Hematopoietic multipotent progenitor cell treated with erythropoietin and hydrocortisone succinate and interleukin-3 and kit ligand, for 15 days (in vitro differentiated cells): ENCODE measurements around the gene MARCHF10.
"Not testable (repeated sequence)": the region's sequence is repeated elsewhere in the genome, so short reads cannot be mapped to it uniquely, and the experiment has no call there.

Source experiments
- DNase-seq: peaks from one replicate; pipeline ENCODE4 v3.0.0-alpha.2; 2015; ENCODE audit warnings: low spot score

Gene MARCHF10

DNA sequence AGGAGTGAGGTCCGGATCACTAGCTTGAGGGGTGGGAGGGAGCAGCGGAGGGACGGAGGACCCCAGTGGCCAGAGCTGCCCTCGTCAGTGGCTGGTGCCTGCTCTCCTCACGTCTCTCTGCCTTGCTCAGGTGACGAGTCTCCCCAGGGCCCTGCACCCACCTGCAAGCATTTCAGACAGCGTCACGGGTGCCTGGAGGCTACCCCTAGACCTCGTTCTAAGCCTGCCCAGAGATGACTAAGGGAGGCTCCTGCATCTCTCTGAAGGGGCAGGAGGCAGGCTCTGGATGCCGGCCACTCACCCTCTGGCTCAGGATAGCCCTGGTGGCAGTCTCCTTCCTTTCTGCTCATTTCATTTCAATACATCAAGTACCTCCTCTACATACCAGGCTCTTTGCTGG, 111.9 kb downstream of the MARCHF10 start:
- DNase-seq: no peak

DNA sequence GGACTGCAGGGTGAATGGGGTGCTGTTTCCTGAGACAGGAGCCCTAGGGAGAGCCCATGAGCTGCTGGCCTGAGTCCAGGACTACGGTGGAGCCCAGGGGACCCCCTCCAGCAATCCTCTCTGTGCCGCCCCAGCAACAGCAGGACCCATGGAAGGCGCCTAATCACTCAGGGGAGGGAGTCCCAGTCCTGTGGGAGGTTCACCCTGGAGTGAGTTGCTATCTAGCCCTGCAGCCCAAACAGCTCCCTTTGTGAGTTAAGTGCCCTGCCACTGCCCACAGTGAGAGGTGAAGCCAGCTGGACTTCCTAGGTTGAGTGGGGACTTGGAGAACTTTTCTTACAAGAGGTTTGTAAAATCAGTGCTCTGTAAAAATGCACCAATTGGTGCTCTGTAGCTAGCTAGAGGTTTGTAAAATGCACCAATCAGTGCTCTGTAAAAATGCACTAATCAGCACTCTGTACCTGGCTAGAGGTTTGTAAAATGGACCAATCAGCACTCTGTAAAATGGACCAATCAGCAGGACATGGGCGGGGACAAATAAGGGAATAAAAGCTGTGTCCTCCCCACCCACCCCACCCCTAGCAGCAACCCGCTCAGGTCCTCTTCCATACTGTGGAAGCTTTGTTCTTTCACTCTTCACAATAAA, 112.9 kb downstream of the MARCHF10 start:
- peak; percentile 34 for DNase-seq

DNA sequence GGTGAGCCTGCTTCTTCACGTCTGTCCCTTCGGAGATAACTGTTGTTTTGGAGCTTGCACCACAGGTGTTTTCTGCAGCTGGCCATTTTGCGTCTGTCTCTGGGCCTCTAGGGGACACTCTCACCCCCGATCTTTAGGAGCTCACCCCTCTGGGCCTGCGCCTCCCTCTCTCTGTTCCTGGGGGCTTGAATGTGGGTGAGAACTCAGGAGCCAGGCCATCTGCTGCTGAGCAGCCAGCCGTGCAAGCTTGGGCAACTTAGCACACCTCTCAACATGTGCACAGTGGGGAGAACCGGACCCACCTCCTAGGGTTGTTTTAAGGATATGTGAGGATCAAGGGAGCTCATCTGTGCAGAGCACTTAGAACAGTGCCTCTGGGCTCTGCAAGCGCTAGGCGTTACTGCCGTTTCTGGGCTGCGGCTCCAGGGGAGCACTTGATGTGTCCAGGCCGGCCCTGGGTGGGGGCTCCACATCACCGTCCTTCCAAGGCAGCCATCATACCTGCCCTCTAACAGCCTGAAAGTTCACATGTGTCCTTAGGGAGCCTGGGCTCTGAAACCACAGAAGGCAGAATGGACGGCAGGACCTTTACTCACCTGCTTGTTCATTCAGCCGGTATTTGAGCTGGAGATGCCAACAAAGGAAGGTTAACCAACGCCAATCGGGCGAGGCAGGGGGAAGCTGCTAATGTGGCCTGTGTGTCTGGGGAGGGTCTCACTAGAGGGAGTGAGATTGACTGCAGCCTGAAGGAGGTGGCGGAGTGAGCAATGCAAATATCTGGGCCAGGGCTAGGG, 114.3 kb downstream of the MARCHF10 start:
- peak; percentile 44 for DNase-seq

DNA sequence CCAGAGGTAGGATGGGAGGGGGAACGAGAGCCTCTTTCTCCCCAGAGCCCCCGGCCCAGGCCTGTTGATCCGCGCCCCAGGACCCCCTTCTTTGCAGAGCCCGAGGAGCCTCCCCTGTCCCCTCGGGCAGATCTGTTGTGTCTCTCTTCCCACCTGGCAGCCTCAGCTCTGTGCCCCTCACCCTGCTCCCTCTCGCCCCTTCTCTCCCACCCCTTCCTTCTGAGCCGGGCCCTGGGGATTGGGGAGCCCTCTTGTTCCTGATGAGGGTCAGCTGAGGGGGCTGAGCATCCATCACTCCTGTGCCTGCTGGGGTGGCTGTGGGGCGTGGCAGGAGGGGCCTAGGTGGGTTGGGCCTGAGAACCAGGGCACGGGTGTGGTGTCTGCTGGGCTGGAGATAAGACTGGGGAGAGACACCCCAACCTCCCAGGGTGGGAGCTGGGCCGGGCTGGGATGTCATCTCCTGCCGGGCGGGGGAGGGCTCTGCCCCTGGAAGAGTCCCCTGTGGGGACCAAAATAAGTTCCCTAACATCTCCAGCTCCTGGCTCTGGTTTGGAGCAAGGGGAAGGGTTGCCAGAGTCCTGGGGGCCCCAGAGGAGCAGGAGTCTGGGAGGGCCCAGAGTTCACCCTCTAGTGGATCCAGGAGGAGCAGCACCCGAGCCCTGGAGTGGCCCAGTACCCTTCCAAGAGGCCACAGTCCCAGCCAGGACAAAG, 115.2 kb downstream of the MARCHF10 start:
- DNase-seq: peak; percentile 95

DNA sequence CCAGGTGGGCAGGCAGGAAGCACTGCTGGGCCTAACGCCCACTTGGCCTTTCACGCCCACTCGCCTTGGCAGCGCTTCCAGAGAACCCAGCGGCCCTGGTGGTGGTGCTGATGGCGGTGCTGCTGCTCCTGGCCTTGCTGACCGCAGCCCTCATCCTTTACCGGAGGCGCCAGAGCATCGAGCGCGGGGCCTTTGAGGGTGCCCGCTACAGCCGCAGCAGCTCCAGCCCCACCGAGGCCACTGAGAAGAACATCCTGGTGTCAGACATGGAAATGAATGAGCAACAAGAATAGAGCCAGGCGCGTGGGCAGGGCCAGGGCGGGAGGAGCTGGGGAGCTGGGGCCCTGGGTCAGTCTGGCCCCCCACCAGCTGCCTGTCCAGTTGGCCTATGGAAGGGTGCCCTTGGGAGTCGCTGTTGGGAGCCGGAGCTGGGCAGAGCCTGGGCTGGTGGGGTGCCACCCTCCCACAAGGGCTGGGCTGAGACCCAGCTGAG, 115.9 kb downstream of the MARCHF10 start:
- peak; percentile 44 for DNase-seq

DNA sequence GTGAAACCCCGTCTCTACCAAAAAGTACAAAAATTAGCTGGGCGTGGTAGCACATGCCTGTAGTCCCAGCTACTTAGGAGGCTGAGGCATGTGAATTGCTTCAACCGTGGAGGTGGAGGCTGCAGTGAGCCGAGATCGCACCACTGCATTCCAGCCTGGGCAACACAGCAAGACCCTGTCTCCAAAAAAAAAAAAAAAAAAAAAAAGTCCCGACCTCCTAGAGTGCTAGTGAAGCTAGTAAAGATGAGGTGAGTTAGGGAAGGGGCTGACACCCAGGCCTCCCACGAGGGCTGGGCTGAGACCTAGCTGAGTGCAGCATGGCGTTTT, 116.6 kb downstream of the MARCHF10 start:
- DNase-seq: not testable (repeated sequence)

DNA sequence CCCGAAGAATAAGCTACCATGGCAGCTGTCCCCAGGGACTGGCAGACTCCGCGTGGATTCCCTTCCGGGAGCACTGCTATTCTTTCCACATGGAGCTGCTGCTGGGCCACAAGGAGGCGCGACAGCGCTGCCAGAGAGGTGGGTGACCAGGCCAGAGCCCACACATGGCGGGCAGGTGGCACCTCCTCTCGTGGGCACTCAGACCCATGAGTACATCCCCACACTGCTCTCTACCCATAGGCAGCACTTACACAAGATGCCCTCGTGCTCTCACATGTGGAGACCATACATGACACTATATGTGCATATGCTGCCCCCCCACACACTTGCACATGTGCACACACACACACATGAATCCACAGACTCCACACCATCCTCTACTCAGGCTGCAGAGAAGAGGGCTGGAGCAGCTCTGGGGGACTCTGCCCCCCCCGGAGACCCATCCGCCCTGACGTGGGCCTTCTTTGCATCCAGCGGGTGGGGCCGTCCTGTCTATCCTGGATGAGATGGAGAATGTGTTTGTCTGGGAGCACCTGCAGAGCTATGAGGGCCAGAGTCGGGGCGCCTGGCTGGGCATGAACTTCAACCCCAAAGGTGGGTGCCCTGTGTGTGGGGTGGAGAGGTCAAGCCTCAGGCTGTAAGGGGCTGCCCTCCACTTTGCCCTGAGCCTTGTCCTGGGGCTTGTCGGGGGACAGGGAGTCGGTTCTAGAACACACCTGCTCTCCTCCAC, 117.8 kb downstream of the MARCHF10 start:
- no peak for DNase-seq

DNA sequence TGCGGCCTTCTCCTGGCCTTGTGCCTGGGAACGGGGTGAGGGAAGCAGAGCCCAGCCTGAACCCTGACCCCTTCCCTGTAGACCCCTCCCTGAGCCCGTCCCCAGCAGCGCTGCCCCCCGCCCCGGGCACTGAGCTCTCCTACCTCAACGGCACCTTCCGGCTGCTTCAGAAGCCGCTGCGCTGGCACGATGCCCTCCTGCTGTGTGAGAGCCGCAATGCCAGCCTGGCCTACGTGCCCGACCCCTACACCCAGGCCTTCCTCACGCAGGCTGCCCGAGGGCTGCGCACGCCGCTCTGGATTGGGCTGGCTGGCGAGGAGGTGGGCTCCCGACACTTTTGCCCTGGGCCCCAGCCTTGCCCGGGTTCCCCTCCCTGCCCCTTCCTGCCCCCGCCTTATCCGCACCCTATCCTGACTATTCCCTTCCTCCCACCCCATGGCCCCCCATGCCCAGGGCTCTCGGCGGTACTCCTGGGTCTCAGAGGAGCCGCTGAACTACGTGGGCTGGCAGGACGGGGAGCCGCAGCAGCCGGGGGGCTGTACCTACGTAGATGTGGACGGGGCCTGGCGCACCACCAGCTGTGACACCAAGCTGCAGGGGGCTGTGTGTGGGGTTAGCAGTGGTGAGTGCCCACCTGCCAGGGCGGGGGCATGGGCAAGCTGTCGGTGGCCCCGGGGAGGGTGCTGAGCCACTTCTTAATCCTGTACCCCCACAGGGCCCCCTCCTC, 118.5 kb downstream of the MARCHF10 start:
- DNase-seq: no peak

DNA sequence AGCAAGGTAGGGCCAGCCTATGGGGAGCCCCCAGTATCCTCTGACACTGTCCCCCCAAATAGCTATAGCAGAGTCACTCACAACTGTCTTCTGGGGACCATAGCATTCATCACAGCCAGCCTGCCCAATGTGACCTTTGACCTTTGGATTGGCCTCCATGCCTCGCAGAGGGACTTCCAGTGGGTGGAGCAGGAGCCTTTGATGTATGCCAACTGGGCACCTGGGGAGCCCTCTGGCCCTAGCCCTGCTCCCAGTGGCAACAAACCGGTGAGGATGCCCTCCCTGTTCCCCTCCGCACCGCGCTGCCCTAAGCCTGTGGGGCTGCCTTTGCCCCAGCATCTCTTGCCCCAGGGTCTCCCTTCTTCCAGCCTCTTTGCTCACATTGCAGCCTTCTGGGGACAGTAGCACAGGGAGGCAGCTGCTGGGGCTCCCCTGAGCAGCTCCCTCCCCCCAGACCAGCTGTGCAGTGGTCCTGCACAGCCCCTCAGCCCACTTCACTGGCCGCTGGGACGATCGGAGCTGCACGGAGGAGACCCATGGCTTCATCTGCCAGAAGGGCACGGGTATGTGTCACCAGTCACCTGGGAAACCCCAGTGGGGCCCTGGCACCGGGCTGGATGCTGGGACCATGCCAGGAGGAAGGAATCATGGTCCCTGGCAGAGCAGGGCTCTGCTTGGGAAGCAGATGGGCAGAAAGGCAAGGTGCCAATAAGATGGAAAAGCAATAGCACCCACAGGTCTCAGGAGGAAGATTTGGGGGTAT, 119.5 kb downstream of the MARCHF10 start:
- no peak for DNase-seq

DNA sequence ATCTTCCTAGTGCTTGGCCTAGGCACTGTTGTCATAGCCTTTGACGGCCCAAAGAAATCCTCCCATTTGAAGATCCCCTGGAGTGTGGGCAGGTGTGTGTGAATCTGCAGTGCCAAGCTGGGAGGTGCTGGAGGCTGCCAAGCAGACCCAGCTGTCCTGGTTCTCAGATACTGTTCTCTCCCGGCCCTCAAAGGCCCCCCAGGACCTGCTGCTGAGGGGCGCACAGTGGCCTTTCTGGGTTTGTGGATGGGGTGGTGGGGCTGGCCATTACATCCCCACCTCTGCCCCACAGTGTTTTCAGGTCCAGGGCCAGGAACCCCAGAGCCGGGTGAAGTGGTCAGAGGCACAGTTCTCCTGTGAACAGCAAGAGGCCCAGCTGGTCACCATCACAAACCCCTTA, 120.1 kb downstream of the MARCHF10 start:
- no peak for DNase-seq

DNA sequence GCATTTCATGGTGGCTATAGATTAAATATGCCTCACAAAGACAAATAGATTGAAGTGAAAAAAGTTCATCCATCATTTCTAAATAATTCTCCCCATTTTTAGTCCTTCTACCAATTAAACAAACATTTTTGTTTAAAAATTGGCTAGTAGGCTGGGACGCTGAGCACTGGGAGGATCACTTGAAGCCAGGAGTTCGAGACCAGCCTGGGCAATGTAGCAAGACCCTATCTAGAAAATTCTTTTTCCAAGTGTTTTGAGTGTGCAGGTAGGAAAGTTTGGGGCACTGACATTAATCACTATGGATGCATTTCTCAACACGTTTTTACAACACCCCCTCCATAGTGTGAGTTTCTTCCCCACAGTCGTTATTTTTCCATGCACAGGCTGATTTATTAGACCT, 123.9 kb downstream of the MARCHF10 start:
- no peak for DNase-seq

DNA sequence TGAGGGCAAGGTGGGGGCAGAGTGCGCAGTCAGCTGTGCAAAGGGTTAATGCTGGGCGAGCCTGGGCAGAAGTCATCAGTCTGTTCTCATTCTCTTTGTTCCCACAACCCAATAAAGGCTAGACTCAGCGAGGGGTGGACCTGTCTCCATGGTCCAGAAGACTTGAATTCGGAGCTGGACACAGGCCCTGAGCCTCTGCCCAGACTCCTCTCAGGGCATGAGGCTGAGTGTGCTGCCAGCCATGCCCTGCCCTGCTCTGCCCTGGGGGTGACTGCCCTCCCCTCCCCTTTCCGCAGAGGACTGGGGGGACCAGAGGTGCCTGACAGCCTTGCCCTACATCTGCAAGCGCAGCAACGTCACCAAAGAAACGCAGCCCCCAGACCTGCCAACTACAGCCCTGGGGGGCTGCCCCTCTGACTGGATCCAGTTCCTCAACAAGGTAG, 126.2 kb downstream of the MARCHF10 start:
- DNase-seq: no peak

DNA sequence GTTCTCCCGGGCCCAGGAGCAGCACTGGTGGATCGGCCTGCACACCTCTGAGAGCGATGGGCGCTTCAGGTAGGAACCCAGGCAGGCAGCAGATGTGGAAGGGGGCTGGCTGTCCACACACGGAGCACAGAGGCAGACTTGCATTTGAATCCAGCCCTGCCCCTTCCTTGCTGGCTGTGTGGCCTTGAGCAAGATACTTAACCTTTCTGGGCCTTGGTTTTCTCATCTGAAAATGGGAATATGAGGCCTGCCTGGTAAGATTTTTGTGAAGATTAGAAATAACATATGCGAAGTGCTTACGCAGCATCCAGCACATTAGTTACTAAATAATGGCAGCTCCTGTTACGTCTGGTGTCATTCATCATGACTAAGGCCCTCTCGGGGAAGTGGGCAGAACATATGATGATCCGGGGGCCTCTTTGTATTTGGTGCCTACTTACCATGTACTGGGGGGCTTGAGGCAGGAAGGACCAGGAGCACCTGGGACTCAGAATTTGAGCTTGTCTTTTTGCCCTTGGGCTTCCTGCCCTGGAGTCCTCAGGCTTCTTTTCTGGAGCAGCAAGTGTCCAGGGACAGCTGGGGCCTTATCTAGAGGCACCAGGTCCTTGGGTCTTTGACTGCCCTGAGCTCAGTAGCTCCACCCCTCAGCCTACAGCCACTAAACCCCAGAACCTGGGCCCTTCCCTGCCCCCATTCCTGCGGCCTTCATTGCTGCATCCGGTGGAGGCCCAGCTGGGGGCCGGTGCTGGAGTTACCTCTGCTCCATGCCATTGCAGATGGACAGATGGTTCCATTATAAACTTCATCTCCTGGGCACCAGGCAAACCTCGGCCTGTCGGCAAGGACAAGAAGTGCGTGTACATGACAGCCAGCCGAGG, 126.8 kb downstream of the MARCHF10 start:
- peak; percentile 83 for DNase-seq

DNA sequence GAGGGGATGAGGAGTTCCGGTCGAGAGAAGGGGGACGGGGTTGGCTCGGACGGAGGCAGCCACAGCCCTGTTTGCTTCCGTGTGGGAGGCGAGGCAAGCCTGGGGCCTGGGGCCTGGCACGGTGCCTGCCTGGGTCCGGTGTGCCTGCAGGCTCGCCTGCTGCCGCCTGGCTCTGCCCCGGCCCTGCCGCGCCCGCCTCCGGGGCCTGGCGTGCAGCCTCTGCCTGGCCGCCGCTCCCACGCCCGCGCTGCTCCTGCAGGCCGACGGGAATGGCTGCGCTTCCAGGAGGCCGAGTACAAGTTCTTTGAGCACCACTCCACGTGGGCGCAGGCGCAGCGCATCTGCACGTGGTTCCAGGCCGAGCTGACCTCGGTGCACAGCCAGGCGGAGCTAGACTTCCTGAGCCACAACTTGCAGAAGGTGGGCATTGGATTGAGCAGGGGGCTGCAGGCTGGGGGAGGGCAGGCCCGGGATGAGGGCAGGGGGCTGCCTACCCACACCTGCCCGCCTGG, 127.5 kb downstream of the MARCHF10 start:
- DNase-seq: peak; percentile 13

DNA sequence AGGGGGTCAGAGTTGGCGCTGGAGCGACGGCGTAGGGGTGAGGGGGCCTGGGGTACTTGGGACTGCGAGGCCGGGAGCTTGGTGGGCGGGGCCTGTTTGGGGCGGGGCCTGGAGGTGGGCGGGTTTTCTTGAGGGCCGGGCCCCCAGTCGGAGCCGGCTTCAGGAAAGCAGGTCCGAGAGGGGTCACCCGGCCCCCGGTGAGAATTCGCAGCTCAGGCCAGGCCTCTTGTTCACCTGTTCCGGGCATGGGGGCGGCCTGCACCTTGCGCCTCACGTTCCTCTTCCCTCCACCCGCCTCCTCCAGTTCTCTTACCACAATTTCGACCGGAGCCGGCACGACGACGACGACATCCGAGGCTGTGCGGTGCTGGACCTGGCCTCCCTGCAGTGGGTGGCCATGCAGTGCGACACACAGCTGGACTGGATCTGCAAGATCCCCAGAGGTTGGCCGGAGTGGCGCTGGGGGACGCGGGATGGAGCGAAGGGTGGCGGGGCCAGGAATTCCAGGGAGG, 128.2 kb downstream of the MARCHF10 start:
- no peak for DNase-seq

DNA sequence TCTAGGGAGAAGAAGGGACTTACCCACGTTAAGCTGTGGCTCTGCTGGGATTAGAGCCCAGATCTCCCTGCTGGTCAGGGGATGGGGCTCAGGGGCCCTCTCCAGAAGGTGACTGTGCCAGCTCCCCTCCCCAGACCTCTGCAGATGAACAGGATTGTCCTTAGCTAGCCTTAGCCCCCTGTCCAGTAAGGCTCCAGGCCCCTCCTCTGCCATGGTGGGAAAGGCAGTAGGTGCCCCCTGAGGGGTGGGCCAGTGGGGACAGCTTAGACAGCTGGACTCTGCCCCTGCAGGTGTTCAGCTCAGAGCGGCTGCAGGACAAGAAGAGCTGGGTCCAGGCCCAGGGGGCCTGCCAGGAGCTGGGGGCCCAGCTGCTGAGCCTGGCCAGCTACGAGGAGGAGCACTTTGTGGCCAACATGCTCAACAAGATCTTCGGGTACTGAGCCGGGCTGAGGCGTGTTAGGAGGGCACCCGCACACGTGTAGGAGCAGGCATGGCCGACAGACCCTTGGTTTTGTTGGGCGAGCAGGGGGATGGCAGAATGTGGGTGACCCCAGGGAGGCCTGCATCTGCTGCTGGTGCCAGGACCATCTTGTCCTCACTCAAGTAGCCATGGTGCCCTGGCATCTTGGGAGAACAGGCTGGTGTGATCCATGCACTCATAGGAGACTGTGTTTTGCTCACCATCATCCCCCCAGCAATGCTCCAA, 129.7 kb downstream of the MARCHF10 start:
- DNase-seq: no peak

DNA sequence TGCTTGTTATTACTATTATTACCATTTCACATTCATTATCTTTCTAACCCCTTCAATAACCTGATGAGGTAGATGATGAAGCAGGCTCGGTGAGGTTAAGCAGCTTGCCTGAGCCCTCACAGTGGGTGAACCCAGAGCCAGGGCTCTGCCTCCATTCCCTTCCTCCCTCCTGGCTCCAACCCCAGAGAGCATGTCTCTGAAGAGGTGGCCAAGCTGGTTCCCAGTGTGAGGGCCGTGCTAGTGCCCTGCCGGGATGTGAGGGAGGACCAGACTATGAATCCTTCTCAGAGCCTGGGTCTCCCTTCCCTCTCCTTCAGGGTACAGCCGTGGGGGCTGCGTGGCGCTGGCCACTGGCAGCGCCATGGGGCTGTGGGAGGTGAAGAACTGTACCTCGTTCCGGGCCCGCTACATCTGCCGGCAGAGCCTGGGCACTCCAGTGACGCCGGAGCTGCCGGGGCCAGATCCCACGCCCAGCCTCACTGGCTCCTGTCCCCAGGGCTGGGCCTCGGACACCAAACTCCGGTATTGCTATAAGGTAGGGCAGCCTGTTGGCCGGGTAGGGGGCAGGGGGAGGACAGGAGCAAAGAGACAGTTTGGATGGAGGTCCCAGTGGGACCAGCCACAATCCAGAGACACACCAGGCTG, 131.0 kb downstream of the MARCHF10 start:
- DNase-seq: no peak
